DND-41 (cell line): ENCODE measurements around the gene HNRNPD.

Experiments used
- EZH2 ChIP-seq: IDR thresholded peaks from 3 replicates; pipeline ENCODE4 v1.6.1; 2012; ENCODE audit warnings: borderline replicate concordance, low read depth, mild to moderate bottlenecking, moderate library complexity, low read length, inconsistent platforms; ENCODE audit not compliant: severe bottlenecking
- TF ChIP-seq, protein P1 (sequence below): IDR thresholded peaks from 2 replicates; pipeline ENCODE4 v1.5.1; 2012; ENCODE audit warnings: borderline replicate concordance, low read length, moderate library complexity, mild to moderate bottlenecking; ENCODE audit not compliant: poor library complexity, severe bottlenecking; ENCODE audit errors: extremely low read depth

DNA sequence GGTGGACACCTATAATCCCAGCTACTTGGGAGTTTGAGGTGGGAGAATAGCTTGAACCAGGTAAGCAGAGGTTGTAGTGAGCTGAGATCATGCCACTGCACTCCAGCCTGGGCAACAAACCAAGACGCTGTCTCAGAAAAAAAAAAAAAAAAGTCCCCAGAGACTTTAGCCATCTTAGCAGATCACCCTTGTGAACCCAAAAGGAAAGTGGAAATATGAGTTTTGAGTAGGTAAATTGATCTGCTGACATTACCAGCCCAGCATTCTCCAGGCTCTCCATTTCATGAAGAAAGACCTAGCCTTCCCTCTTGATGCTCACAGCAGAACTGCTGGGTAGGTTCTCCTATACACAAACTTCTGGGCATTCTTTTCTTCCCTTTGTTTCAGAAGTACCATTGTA lies 24.5 kb upstream of the HNRNPD start:
- TF ChIP-seq, protein P1, sequence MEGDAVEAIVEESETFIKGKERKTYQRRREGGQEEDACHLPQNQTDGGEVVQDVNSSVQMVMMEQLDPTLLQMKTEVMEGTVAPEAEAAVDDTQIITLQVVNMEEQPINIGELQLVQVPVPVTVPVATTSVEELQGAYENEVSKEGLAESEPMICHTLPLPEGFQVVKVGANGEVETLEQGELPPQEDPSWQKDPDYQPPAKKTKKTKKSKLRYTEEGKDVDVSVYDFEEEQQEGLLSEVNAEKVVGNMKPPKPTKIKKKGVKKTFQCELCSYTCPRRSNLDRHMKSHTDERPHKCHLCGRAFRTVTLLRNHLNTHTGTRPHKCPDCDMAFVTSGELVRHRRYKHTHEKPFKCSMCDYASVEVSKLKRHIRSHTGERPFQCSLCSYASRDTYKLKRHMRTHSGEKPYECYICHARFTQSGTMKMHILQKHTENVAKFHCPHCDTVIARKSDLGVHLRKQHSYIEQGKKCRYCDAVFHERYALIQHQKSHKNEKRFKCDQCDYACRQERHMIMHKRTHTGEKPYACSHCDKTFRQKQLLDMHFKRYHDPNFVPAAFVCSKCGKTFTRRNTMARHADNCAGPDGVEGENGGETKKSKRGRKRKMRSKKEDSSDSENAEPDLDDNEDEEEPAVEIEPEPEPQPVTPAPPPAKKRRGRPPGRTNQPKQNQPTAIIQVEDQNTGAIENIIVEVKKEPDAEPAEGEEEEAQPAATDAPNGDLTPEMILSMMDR, result no peak
- no peak for TF ChIP-seq EZH2
